IMR-90 (cell line): ENCODE data around the gene IL17C.

Experiments used
- CEBPB ChIP-seq: IDR thresholded peaks from 2 replicates; pipeline ENCODE4 v1.6.1; 2012; ENCODE audit warnings: low read depth, low read length, improper control_type of control experiment
- CHD1 ChIP-seq: IDR thresholded peaks from 2 replicates; pipeline ENCODE4 v1.6.1; 2012; ENCODE audit warnings: low read depth, low read length, improper control_type of control experiment
- FOS ChIP-seq: fragments of 150-350 bp; IDR thresholded peaks from 2 replicates; pipeline ENCODE4 v1.6.1; 2016; ENCODE audit warnings: low read depth, low read length
- MAFK ChIP-seq: IDR thresholded peaks from 2 replicates; pipeline ENCODE4 v1.6.1; 2012; ENCODE audit warnings: low read depth, low read length, improper control_type of control experiment
- MAZ ChIP-seq: IDR thresholded peaks from 2 replicates; pipeline ENCODE4 v1.6.1; 2012; ENCODE audit warnings: low read depth, mild to moderate bottlenecking, low read length, improper control_type of control experiment, moderate library complexity, borderline replicate concordance
- MXI1 ChIP-seq: IDR thresholded peaks from 2 replicates; pipeline ENCODE4 v1.6.1; 2012; ENCODE audit warnings: low read depth, mild to moderate bottlenecking, low read length, moderate library complexity, borderline replicate concordance
- NFE2L2 ChIP-seq: fragments of 150-350 bp; IDR thresholded peaks from 2 replicates; pipeline ENCODE4 v1.6.1; 2016; ENCODE audit warnings: low read depth, mild to moderate bottlenecking, low read length
- POLR2A ChIP-seq: IDR thresholded peaks from 2 replicates; pipeline ENCODE4 v1.6.1; 2012; ENCODE audit warnings: mild to moderate bottlenecking, low read depth, low read length
- RAD21 ChIP-seq: IDR thresholded peaks from 2 replicates; pipeline ENCODE4 v1.6.1; 2012; ENCODE audit warnings: low read length, improper control_type of control experiment
- RFX5 ChIP-seq: IDR thresholded peaks from 2 replicates; pipeline ENCODE4 v1.8.0; 2012; ENCODE audit warnings: low read depth, mild to moderate bottlenecking, low read length, moderate library complexity
- SMC3 ChIP-seq: fragments of 150-350 bp; IDR thresholded peaks from 2 replicates; pipeline ENCODE4 v1.6.1; 2016; ENCODE audit warnings: low read depth, mild to moderate bottlenecking, antibody characterized with exemption, low read length, moderate library complexity
- TF ChIP-seq, protein P1 (sequence below): conservative IDR thresholded peaks from 2 replicates; pipeline ENCODE4 v1.5.1; 2012; ENCODE audit warnings: mild to moderate bottlenecking, low read depth, low read length, improper control_type of control experiment
- TF ChIP-seq, protein P2 (sequence below): fragments of 150-350 bp; IDR thresholded peaks from 2 replicates; pipeline ENCODE4 v1.6.1; 2017; ENCODE audit warnings: mild to moderate bottlenecking, antibody characterized with exemption, low read length, low read depth
- TF ChIP-seq, protein P3 (sequence below): fragments of 150-350 bp; IDR thresholded peaks from 2 replicates; pipeline ENCODE4 v1.6.1; 2016; ENCODE audit warnings: low read depth, mild to moderate bottlenecking, low read length, moderate library complexity, borderline replicate concordance

DNA sequence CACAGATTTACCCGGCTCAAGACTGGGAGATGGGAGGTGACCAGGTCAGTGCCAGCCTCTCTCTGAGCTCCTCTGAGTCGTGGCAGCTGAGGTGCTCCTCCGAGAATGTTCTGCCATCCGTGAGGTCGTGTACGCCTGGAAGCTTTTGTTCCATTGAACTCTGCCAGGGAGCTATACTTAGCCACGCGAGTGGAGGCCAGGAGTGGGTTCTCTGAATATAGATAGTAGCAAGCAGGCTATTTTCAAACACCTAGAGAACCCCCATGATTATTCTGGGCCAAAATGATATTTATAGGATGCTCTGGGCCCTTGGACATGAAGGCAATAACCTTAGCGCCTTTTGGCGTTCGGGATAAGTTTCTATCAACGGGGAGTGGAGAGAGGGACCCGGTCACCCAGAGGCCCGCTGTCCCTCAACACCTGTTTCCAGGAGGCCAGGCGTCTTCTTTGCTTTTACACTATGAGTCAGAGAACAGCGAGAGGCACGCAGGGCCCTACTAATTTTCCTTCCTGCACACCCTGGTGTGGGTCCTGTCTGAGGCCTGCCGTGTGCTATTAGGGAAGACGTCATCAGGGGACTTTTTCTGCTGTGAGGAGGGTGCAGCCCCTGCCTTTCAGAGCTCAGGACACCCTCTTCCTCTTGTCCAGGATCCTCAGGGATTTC lies 35.5 kb downstream of the IL17C start:
- TF ChIP-seq RAD21 = no peak
- TF ChIP-seq RFX5 = no peak
- TF ChIP-seq, protein P1, sequence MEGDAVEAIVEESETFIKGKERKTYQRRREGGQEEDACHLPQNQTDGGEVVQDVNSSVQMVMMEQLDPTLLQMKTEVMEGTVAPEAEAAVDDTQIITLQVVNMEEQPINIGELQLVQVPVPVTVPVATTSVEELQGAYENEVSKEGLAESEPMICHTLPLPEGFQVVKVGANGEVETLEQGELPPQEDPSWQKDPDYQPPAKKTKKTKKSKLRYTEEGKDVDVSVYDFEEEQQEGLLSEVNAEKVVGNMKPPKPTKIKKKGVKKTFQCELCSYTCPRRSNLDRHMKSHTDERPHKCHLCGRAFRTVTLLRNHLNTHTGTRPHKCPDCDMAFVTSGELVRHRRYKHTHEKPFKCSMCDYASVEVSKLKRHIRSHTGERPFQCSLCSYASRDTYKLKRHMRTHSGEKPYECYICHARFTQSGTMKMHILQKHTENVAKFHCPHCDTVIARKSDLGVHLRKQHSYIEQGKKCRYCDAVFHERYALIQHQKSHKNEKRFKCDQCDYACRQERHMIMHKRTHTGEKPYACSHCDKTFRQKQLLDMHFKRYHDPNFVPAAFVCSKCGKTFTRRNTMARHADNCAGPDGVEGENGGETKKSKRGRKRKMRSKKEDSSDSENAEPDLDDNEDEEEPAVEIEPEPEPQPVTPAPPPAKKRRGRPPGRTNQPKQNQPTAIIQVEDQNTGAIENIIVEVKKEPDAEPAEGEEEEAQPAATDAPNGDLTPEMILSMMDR = no peak
- no peak for TF ChIP-seq SMC3
- TF ChIP-seq POLR2A = no peak
- no peak for TF ChIP-seq NFE2L2
- no peak for TF ChIP-seq MAFK
- TF ChIP-seq, protein P2, sequence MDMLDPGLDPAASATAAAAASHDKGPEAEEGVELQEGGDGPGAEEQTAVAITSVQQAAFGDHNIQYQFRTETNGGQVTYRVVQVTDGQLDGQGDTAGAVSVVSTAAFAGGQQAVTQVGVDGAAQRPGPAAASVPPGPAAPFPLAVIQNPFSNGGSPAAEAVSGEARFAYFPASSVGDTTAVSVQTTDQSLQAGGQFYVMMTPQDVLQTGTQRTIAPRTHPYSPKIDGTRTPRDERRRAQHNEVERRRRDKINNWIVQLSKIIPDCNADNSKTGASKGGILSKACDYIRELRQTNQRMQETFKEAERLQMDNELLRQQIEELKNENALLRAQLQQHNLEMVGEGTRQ = no peak
- TF ChIP-seq CHD1 = no peak
- TF ChIP-seq, protein P3, sequence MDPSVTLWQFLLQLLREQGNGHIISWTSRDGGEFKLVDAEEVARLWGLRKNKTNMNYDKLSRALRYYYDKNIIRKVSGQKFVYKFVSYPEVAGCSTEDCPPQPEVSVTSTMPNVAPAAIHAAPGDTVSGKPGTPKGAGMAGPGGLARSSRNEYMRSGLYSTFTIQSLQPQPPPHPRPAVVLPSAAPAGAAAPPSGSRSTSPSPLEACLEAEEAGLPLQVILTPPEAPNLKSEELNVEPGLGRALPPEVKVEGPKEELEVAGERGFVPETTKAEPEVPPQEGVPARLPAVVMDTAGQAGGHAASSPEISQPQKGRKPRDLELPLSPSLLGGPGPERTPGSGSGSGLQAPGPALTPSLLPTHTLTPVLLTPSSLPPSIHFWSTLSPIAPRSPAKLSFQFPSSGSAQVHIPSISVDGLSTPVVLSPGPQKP = no peak
- TF ChIP-seq FOS = no peak
- no peak for TF ChIP-seq MAZ
- TF ChIP-seq CEBPB = no peak
- TF ChIP-seq MXI1 = no peak
